Endometrium (tissue), 2 donors: Measurements from ENCODE around the gene ABCB9.
A peak's percentile ranks its signal among the peaks of the same experiment; 100 is the strongest.

Experiments used
- FAIRE-seq: peaks from 2 replicates; lab custom pipeline; 2012; peaks lifted over from hg19 to GRCh38; lab: Jason Lieb, UNC
- donor health status: control.
- donor health status: control.

ABCB9 gene

DNA sequence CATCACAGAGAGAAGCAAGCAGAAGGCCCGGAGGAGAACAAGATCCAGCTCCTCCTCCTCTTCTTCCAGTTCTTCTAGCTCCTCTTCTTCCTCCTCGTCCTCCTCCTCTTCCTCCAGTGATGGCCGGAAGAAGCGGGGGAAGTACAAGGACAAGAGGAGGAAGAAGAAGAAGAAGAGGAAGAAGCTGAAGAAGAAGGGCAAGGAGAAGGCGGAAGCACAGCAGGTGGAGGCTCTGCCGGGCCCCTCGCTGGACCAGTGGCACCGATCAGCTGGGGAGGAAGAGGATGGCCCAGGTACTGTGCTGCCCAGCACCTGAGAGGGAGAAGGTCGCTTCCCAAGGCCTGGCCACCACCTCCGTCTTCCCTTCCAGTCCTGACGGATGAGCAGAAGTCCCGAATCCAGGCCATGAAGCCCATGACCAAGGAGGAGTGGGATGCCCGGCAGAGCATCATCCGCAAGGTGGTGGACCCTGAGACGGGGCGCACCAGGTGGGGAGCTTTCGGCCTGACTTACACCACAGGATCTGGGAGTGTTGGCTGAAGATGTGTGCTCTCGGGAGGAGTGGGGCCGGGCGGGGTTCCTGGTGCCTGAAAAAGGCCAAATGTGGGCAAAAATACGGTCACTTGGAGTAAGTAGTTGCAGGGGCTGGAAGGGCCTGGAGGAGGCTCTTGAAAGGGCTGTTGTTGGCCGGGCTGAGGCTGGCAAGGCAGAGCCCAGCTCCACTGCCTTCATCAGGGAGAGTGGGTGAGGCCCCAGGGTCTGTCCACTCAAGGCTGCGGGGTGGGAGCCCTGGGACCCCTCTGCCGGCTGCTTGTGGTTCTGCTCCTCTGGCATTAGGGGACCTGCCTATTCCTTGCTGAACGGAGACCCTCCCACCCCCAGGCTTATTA lies 15.6 kb upstream of the ABCB9 start:
- no peak for FAIRE-seq

DNA sequence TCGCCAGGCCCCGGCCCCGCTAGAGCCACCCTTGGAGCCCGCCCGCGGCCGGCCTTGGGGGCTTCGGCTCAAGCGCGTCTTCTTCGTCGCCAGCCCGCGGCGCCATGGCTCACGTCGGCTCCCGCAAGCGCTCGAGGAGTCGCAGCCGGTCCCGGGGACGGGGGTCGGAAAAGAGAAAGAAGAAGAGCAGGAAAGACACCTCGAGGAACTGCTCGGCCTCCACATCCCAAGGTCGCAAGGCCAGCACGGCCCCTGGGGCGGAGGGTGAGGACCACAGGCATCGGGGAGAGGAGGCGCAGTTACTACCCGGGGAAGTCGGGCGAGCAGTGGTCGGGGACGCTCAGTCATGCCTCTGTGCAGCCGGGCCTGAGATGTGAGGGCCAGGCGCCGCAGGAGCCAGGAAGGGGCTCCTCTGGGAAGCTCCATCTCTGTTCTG lies 14.8 kb upstream of the ABCB9 start:
- no peak for FAIRE-seq

DNA sequence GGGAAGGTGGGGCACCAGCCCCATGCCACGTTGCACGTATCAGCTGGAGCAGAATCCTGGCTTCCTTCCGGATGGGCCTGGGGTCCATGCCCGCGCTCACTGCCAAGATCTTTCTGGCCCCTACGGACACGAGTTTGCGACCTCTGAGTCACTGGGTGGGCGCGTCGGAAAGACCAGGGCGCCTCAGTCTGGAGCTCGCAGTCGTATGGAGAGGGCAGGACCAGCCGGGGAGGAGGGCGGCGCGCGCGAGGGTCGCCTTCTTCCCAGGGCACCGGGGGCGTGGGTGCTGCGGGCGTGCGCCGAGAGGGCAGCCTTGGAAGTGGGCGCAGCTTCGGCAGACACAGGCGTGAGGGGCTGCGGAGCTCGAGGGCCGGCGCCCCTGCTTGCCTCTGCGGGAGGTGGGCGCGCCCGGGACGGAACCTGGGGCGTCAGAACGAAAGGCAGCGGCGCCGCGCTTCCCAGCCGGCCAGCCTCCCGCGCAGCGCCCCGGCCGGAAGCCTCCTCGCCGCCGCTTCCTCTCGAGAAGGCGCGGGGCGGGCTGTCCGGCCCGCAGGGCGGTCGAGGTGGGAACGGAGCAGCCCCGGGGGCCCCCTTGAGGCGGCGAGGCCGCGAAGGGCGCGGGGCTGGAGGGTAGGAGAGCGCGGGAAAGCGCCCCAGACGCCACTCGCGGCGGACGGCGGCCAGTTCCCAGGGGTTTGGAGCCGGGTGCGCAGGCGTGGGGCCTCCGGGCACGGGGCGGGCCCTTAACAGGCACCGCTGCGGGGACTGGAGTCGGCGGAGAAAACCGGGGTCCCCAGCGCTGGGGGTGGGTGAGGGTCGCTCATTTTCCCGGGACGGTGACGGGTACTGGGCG lies 14.1 kb upstream of the ABCB9 start, which contains the start of gene ARL6IP4:
Gene ARL6IP4 (plus strand): TSS at position 499 of the 853 bp plus-strand sequence. CDS start 459 bp downstream, outside the sequence.
- no peak for FAIRE-seq

DNA sequence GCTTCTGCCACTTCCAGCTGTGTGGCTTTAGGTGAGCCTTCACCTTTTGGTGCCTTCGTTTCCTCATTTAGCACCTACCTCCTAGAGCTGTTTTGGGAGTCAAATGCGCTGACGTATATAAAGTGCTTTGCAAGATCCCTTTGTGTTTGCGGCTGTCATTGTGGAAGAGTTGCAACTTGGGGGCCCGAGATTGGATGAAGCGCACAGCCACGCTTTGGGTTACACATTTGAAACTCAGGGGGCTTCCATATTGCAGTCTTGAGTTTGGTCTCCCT lies 13.6 kb upstream of the ABCB9 start:
- no peak for FAIRE-seq

DNA sequence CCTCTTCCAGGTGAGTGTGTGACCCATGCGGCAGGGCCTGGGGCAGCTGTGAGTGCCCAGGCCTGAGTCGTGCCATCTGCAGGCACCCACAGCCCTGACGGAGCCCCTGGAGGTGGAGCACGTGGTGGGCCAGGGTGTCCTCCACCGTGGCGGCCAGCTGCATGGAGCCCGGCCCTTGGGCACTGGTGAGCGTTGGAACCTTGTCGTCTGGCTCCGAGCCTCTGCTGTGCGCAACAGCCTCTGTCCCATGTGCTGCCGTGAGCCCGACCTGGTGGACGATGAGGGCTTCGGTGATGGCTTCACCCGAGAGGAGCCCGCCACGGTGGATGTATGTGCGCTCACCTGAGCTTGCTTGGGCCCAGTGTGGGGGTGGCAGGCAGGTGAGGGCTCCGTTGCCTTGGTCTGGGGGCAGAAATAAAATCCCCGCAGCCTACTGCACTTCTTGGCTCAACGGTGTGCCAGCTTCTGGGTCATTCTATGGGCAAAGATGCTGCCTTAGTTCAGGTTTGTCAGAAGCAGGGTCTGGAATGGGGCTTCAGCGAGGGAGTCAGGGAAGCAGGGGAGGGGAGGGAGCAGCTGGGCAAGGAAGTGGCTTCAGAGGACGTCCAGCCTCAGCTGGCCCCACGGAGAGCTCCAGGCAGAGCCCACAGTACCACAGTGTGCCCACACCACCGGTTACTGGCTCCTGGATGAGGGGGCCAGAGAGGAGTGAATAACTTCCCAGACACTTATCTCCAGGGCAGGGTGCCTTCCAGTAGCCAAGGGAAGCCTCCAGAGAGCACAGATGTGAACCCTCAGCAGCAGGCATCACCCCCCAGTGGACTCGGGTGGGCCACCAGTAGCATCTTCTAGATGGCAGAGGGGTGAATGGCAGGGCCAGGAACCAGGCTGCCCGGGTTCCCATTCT lies 13.0 kb upstream of the ABCB9 start:
- no peak for FAIRE-seq

DNA sequence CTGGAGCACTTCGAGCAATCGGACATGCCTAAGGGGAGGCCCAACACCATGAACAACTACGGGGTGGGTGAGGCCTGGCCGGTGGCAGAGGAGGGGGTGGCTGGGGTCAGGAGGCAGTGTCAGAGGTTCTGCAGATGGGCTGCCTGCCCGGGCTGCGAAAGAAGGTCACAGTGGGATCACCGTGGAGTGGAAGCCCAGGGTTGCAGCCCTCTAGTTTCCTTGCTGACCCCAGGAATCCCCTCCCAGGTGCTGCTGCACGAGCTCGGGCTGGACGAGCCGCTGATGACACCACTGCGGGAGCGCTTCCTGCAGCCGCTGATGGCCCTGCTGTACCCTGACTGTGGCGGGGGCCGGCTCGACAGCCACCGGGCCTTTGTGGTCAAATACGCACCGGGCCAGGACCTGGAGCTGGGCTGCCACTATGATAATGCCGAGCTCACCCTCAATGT lies 12.3 kb upstream of the ABCB9 start:
- FAIRE-seq, result no peak

DNA sequence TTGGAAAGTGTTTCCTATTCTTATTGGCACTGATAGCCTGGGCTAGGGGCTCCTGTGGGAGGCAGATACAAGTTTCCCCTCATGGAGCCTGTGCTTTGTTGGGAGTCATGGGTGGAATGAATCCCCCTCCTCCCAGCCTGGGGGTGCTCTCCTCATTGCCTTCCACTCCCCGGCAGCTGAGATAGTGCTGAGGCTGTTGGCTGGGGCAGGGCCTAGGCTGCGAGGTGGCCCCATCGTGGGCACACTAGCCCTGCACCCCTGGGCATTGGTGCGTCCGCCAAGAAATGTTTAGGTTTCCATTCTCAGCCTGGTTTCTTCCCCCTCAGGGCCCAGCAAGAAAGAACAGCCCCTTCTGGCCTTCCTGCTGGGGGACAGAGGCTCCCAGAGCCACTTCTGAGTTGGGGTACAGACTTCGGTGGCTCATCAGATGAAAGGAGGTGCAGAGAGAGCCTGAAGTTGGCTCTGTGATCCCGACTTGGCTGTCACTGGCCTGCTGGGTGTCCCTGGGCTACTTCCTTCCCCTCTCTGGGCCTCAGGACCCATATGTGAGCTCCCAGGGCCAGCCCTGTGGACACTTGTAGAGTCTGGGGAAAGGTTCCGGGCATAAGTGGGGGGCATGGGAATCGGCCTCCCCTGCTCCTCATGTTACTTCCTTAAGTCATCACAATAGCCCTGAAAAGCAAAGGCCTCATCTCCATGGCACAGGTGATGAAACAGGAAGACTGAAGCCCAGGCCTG lies 11.6 kb upstream of the ABCB9 start:
- FAIRE-seq, result no peak

DNA sequence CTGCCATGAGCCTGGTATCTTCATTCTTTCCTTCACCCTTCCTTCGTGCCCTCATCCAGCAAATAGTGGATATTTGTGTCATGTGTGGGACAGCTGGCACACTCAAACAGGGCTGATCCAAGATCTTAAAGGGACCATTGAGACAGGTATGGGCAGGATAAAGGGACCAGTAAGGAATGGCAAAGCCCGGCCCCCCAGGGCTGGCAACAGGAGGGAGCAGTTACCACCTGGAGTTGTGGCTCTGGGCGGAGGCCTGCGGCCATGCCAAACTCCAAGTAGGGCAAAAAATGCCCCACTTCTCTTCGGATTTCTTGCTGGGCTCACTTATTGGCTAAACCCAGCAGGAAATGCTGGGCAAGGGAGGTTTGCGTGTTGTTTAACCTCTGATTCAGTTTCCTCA lies 10.9 kb upstream of the ABCB9 start:
- FAIRE-seq, result no peak

DNA sequence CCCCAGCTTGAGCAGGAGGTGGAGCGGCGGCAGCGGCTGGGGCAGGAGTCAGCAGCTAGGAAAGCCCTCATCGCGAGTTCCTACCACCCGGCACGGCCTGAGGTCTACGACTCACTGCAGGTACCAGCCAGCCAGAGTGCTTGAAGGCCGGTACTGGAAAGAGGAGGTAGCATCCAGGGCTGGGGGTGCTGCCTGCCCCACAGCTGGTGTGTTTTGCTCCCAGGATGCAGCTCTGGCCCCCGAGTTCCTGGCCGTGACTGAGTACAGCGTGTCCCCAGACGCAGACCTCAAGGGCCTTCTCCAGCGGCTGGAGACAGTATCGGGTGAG lies 10.3 kb upstream of the ABCB9 start:
- FAIRE-seq, result no peak

DNA sequence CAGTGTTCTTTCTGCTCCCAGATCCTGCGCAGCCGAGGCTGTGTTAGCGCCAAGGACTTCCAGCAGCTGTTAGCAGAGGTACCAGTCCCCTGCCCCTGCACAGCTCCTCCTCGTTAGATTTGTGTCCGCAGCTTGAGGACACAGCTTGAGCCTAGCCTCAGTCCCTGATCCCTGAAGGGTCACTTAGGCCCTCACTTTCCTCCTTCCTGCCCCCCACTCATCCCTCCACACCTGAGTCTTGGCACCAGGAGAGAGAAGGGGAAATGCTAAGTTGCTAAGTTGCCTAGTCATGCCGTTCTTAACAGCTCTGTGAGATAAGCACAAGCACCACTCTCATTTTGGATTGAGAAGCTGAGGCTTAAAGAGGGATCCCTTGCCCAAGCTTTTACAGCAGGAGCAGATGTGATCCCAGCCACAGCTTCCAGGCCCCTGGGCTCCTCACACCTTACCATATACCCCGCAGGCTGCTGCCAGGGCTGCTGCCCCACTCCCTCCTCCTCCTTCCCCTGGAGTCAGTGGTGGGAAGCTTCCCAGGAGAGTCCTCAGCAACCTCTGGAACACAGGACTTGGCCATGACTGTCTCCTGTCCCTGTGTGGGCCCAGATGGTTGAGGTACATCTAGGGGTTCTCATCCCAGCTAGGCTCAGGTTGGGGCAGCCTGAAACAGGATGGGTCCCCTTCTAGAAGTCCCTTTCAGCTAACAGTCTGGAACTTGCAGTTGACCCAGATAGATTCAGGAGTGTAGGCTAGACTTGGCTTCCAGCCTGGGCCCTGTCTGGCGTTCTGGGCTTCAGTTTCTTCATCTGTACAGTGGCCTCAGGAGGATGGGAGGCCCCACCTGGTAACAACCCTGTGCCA lies 9.8 kb upstream of the ABCB9 start:
- FAIRE-seq, result no peak

DNA sequence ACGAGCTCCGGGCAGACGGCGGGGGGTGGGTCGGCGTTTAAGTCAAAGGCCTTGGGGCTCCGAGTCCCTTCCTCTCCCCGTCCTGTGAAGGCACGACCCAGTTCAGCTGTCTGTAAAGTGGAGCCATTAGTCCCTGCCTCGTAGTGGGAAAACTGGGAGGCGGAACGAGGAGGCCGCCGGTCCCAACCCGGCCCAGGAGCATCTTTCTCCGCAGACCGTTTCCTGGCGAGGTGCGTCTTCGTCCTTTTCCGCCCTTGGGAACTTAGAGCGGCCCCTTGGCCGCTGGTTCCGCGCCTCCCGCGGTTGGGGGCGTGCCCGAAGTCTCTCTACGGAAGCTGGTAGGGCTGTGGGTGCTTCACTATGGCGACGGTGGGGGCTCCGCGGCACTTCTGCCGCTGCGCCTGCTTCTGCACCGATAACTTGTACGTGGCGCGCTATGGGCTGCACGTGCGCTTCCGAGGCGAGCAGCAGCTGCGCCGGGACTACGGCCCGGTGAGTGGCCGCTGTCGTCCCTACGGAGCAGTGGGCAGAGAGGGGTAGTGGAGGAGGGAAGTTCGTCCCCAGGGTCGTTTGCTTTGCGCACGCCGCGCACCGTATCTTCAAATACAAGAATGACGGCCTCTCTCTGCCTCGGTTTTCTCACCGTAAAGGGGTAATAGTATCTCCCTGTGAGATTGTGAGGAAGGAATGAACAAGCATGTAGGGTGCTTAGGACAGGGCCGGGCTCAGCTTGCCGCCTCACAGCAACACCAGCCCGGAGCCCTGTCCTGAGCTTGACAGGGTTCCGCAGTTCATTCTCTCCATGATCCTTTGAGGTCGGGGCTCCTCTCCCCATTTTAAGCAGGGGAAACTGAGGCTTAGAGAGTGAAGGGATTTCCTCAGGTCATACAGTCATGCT lies 8.9 kb upstream of the ABCB9 start, which contains the start of gene OGFOD2:
Gene OGFOD2 (plus strand): TSS at position 353 of the 898 bp plus-strand sequence. CDS start 8 bp downstream, at position 361.
- no peak for FAIRE-seq

DNA sequence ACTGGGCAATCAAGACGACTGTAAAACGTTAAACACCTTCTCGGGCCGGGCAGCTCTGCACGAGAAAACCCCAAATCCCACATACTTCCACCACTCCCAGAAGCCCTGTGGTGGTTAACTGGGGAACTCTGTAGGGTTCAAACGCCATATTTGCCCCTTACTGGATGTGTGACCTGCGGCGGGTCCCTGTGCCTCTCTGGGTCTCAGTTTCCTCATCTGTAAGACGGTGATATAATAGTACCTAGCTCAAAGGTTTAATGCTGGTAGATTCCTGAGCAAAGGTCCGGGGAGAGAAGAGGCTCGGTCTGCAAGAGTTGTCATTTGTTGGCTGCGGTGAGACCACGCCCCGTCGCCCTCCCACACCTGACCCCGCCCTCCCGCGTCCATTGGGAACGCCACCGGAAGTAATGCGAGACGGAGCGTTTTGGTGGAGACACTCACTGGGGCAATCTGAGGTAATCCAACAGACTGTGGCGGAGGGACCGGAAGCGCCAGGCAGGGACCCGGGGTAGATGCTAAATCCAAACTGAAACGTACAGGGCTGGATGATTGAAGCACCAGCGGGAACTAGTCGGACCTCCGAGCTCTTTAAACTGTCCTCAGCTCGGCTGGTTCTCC lies 8.1 kb upstream of the ABCB9 start:
- FAIRE-seq, result peak; percentile 92

DNA sequence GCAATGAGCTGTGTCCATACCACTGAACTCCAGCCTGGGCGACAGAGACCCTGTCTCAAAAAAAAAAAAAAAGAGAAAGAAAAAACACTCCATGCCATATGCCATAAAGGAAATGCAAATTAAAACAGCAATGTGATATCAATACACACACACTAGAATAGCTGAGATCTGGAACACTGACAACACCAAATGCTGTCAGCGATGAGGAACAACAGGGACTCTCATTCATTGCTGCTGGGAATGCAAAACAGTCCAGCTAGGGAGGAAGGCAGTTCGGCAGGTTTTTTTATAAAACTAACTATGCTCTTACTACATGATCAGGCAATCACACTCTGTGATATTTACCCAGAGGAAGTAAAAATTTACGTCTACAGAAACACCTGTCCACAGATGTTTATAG lies 3.4 kb upstream of the ABCB9 start:
- no peak for FAIRE-seq

DNA sequence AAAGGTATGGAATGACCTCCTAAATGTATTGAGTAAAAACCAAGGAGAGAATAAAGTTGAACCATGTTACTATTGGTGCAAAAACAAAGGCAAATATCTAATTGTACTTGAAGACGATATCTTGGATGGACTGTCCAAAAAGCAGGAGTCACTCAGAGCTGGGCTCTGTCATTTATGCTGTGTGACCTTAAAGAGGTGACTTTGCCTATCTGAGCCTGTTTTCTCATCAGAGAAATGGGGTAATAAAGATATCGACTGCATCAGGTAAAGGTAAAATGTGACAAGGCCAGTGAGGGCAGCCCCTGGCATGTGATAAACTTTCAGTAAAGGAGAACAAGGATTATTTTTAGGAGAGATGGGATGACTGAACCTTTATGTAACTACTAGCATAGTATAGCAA lies 1.8 kb upstream of the ABCB9 start:
- no peak for FAIRE-seq

DNA sequence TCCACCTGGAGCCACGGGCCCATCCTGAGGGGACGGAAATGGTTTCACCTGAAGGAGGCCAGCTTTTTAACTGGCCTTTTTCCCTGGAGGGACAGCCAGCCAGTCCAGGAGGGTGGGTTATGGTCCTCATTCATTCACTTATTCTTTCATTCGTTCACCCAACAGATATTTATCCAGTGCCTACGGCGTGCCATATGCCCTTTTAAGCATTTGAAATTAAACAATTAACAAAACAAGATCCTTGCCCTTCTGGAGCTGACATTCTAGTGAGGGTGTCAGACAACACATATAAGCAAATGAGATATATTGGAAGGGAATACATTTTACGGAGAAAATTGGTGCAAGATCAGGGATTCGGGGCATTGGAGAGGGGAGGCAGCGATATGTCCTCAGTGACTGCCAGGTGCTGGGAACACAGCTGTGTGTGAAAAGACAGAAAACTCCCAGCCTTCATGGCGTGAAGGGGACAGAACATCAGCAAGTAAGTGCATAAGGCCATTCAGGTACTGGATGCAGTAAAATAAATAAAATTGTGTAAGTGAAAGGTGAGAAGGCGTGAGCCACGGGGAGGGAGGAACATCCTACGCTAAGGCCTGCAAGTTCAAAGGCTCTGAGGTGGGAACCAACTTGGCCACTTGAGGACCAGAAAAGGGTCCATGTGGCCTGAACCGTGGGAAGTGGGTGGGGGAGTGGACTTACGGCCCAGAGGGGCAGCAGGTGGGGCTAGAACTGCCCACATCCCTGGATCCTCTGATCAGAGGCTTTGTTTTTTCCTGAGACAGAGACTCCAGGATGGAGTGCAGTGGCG lies 684 bp upstream of the ABCB9 start:
- FAIRE-seq, result no peak

DNA sequence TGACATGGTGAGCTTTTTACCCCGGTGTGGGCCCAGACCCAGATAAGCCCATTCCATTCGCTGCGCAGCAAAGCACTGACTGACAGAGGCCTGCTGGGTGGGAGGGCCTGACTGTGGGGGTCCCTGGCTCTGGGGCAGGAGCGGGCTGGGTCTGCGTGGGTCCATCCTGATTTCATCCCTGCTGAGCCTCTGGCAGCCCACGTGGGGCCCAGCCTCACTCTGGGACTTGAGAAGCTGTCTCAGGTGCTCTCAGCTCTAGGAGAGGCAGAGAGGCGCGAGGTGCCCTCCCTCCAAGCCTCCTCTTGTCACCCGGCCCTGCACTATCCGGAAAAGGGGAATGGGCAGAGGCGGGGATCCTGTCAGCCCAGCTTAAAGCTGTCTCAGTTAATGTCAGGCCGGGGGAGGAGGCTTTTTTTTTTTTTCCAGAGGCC lies 927 bp downstream of the ABCB9 start:
- FAIRE-seq, result no peak

DNA sequence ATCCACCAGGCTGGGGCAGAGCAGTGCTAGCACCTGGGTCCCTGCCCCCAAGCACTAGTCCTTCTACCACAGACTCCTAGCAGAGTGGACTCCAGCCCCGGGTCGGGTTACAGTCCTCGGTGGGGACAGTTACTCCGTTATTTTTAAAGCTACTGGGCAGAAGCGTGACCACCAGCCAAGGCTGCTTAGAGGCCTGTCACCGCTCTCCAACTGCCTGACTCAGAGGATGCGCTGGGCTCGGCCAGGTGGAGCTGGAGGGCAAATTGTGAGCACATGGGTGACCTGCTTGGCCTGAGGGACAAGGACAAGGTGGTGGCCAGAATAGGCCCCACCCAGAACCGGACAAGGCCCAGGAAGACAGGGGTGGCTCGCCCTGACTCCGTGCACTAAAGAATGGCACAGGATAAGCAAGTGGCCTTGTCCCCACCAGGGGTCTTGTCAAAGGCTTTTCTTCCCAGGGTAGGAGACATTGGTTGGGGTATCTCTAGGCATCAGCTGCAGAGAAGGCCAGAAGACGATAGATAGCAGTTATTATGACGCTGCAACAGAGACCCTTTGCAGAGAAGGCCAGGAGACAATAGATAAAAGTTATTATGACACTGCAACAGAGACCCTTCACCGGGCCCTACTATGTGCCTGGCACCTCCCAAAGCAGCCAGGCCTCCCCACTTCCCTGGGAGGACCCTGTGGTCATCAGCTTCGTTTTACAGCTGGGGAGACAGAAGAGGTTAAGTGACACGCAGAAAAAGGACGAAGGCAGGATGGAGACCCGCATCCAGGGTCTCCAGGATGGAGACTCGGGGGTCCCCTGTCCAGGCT lies 1.6 kb downstream of the ABCB9 start:
- FAIRE-seq, result no peak
